ENCODE data around the gene ACBD6. TPM values are rescaled to one million over a fixed set of nuclear protein-coding genes. Genes with fewer than 3 reads are reported as not detected.
A peak's percentile ranks its signal among the peaks of the same experiment; 100 is the strongest.

Gene ACBD6
- total RNA-seq, 2 donors from 2014 or later, result 58.2 to 59.8 TPM

DNA sequence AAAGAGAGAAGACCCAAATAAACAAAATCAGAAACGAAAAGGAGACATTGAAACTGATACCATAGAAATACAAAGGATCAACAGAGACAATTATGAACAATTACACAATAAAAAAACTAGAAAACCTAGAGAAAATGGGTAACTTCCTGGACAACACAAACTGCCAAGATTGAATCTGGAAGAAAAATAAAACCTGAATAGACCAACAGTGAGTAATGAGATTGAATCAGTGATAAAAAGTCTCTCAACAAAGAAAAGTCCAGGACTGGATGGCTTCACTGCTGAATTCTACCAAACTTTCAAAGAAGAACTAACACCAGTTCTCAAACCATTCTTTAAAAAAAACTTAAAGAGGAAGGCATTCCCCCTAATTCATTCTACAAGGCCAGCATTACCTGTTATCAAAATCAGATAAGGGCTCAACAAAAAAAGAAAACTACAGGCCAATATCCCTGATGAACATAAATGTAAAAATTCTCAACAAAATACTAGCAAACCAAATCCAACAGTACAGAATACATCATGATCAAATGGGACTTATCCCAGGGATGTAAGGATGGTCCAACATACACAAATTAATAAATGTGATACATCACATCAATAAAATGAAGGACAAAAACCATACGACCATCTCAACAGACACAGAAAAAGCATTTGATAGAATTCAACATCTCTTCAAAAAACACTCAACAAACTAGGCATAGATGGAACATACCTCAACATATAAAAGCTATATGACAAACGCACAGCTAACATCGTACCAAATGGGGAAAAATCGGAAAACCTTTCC lies 119.9 kb downstream of the ACBD6 start:
- H3K9me3 Mint-ChIP-seq, result peaks cover 15 to 31% of the 10 kb centered on the region in 2 donors

DNA sequence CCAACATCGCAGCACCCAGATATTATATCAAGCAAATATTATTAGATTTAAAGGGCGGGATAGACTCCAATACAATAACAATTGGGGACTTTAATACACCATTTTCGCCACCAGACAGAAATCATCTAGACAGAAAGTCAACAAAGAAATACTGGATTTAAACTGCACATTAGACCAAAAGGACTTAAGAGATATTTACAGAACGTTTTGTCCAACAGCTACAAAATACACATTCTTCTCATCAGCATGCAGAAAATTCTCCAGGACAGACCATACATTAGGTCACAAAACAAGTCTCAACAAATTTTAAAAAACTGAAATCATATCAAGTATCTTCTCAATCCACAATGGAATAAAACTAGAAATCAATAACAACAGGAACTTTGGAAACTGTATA lies 121.2 kb downstream of the ACBD6 start:
- Mint-ChIP-seq H3K4me1 (ENCODE audit: low read depth) (peaks cover 14% of the 10 kb centered on the region), H3K9me3 (peaks cover 17 to 34% of the 10 kb centered on the region in 2 donors), H3K36me3 (ENCODE audit: insufficient read depth in 2 of 2) (peaks cover 42 to 58% of the 10 kb centered on the region in 2 donors), H3K27ac (no peak overlapping the region), H3K4me3 (no peak overlapping the region), H3K27me3 (ENCODE audit: low read depth) (no peaks in the 10 kb centered on the region)
- ATAC-seq (replicated peaks in 1 of 2) (no peak), DNase-seq (no peak)

More for the DNA sequence above, 119.9 kb downstream of the ACBD6 start:
- DNase-seq (no peak), ATAC-seq (replicated peaks in 1 of 2) (no peak)
- Mint-ChIP-seq H3K27me3 (ENCODE audit: low read depth) (no peaks in the 10 kb centered on the region), H3K36me3 (ENCODE audit: insufficient read depth in 2 of 2) (peaks cover 40 to 60% of the 10 kb centered on the region in 2 donors), H3K4me3 (no peak overlapping the region), H3K4me1 (ENCODE audit: low read depth) (peaks cover 26% of the 10 kb centered on the region), H3K27ac (no peak overlapping the region)

DNA sequence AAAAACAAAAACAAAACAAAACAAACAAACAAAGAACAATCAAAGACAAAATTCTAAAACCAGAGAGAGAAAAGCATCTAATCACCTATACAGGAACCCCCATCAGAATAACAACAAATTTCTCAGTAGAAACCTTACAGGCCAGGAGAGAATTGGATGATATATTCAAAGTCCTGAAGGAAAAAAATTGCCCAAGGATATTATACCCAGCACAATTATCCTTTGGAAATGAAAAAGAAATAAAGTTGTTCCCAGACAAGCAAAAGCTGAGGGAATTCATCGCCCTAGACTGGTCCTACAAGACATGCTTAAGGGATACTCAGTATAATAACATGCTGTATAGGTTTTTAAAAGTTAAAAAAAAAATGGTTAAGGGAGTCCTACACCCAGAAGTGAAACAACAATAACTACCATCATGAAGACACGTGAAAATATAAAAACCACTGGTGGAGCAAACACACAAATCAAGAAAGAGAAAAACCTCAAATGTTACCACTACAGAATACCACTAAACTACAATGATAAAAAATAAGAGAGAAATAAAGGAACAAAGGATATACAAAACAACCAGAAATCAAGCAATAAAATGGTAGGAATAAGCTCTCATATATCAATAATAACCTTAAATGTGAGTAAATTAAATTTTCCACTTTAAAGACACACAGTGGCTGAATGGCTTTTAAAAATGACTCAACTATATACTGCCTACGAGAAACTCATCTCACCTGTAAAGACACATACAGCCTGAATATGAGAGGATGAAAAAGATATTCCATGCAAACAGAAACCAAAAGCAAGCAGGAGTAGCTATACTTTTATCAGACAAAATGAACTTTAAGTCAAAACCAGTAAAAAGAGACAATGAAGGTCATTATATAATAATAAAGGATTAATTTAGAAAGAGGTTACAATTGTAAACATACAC lies 121.9 kb downstream of the ACBD6 start:
- H3K4me3 Mint-ChIP-seq, result peak overlapping the region in 1 of 2 donors; percentile 55
- peaks cover 14% of the 10 kb centered on the region for H3K4me1 Mint-ChIP-seq (ENCODE audit: low read depth)
- H3K27me3 Mint-ChIP-seq (ENCODE audit: low read depth), result no peaks in the 10 kb centered on the region
- H3K27ac Mint-ChIP-seq, result peak overlapping the region; percentile 81
- H3K9me3 Mint-ChIP-seq, result peaks cover 18 to 33% of the 10 kb centered on the region in 2 donors
- no peak for DNase-seq
- peaks cover 44 to 56% of the 10 kb centered on the region in 2 donors for H3K36me3 Mint-ChIP-seq (ENCODE audit: insufficient read depth in 2 of 2)
- peak; percentile 73 to 86 for ATAC-seq (replicated peaks in 1 of 2)

DNA sequence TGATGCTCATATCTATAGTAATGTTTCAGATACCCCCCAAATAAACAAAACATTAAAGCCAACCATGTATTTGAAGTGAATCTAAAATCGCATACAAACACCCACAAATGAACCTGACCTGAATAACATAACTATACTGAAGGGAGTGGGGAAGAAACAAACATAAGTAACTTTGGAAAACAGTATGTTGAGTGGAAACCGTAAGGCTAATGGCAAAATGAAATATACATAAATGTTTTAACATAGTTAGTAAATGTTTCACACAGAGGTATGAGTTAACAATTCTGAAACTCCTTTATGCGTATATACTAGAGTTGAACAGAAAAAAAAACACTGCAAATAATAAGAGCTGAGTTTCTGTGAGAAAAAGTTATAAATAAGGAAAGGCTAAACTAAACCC lies 125.6 kb downstream of the ACBD6 start:
- Mint-ChIP-seq H3K27ac (no peak overlapping the region), H3K9me3 (peaks cover 8 to 19% of the 10 kb centered on the region in 2 donors), H3K27me3 (ENCODE audit: low read depth) (no peaks in the 10 kb centered on the region), H3K4me1 (ENCODE audit: low read depth) (peaks cover 18% of the 10 kb centered on the region), H3K36me3 (ENCODE audit: insufficient read depth in 2 of 2) (peaks cover 27 to 35% of the 10 kb centered on the region in 2 donors), H3K4me3 (no peak overlapping the region)
- ATAC-seq (replicated peaks in 1 of 2) (no peak), DNase-seq (no peak)

DNA sequence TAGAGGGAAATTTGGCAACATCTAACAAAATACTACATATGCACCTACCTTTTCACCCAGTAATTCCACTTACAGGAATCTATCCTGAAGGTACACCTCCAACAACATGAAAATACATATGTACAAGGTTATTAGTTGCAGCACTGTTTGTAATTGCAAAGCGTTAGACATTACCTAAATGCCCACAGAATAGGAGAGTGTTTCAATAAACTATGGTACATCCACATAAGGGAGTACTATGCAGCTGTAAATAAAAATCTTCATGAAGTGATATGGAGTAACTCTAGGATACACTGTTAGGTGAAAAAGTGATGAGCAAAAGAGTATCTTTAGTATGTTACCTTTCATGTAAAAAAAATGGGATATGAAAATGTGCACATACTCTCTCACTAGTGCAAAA lies 126.1 kb downstream of the ACBD6 start:
- Mint-ChIP-seq H3K9me3 (peaks cover 8 to 19% of the 10 kb centered on the region in 2 donors), H3K36me3 (ENCODE audit: insufficient read depth in 2 of 2) (peaks cover 25 to 32% of the 10 kb centered on the region in 2 donors)

DNA sequence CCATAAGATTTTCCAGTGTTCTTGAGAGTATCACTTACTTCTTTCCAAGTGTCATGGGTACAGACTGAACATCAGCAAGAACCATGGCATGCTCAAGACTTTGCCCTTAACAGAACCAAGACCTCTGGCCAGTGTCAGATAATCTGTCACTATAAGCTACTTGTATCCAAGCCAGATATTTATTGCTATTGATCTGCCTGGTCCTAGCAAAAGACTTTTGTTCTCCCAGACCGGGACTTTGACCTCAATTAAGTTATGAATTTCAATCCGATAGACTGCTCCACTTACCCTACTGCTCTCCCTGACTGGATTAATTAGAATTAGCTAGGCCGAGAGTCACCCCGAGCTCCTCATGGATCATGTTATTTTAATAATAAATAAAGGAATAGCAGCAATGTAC lies 129.6 kb downstream of the ACBD6 start:
- Mint-ChIP-seq H3K9me3 (peaks cover 5 to 6% of the 10 kb centered on the region in 2 donors), H3K4me3 (no peak overlapping the region), H3K4me1 (ENCODE audit: low read depth) (peaks cover 9% of the 10 kb centered on the region), H3K36me3 (ENCODE audit: insufficient read depth in 2 of 2) (peaks cover 8 to 10% of the 10 kb centered on the region in 2 donors), H3K27ac (no peak overlapping the region), H3K27me3 (ENCODE audit: low read depth) (no peaks in the 10 kb centered on the region)
- DNase-seq (no peak), ATAC-seq (replicated peaks in 1 of 2) (no peak)

More for the DNA sequence above, 126.1 kb downstream of the ACBD6 start:
- ATAC-seq (replicated peaks in 1 of 2), result no peak
- DNase-seq, result no peak
- H3K4me3 Mint-ChIP-seq, result no peak overlapping the region
- peaks cover 23% of the 10 kb centered on the region for H3K4me1 Mint-ChIP-seq (ENCODE audit: low read depth)
- no peak overlapping the region for H3K27ac Mint-ChIP-seq
- no peaks in the 10 kb centered on the region for H3K27me3 Mint-ChIP-seq (ENCODE audit: low read depth)

DNA sequence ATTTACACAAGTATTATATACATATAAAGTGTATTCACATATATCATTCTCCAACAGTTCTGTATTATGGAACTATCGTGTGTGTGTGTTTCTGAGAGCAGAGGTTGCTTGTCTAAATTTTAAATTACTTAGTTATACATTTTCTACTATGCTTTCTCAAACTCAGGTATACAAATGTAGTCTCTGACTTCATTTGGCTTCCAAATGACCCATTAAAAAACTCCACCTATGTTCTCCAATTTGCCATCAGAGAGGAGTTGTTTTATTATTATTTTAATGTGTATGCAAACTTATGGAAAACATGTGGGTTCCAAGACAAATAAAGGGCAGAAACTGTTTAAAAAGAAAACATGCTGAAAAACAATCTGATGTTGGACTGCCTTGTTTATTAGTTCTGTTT lies 131.8 kb downstream of the ACBD6 start:
- H3K36me3 Mint-ChIP-seq (ENCODE audit: insufficient read depth in 2 of 2), result no peaks in the 10 kb centered on the region
- H3K27me3 Mint-ChIP-seq (ENCODE audit: low read depth), result no peaks in the 10 kb centered on the region
- no peak overlapping the region for H3K4me3 Mint-ChIP-seq
- H3K4me1 Mint-ChIP-seq (ENCODE audit: low read depth), result peaks cover 9% of the 10 kb centered on the region
- H3K27ac Mint-ChIP-seq, result no peak overlapping the region
- ATAC-seq (replicated peaks in 1 of 2), result no peak
- H3K9me3 Mint-ChIP-seq, result no peaks in the 10 kb centered on the region
- no peak for DNase-seq

DNA sequence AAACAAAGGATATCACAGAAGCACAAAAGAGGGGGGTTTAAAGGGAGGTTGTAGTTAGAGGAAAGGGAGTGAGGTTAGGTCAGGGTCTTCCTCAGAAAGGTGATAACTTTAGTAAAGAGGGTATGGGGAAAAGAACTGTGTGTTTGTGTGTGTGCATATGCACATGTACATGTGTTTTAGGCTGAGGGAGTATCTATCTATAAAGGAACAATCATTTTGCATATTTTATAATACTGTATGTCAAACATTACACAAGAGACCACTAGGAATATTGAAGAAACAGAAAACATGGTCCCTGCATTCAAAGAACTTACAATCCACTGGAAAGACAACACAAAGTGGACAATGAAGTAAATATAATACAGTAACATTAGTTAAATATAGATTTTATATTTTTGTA lies 132.2 kb downstream of the ACBD6 start:
- Mint-ChIP-seq H3K27me3 (ENCODE audit: low read depth) (no peaks in the 10 kb centered on the region), H3K4me3 (no peak overlapping the region), H3K9me3 (no peaks in the 10 kb centered on the region), H3K4me1 (ENCODE audit: low read depth) (peaks cover 9% of the 10 kb centered on the region), H3K27ac (no peak overlapping the region), H3K36me3 (ENCODE audit: insufficient read depth in 2 of 2) (no peaks in the 10 kb centered on the region)
- ATAC-seq (replicated peaks in 1 of 2) (no peak), DNase-seq (no peak)

DNA sequence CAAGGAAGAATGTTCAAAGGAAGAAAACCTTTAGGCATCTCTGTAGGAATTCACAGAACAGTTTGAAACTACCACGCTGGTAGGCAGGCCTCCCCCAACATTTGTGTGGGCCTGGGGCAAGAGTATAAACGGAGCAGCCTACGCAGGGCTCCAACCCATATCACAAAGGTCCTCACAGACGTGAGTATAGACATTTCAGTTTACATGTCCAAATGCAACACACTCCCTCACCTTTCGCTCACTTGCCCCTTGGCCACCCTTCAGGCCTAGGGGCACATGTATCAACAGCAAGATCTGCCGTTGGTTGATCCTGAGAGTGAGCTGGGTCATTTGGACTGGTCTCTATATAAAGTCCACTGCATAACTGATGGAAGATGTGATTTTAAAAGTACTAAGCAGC lies 133.3 kb downstream of the ACBD6 start:
- no peak for DNase-seq
- no peaks in the 10 kb centered on the region for H3K9me3 Mint-ChIP-seq
- no peak for ATAC-seq (replicated peaks in 1 of 2)
- no peaks in the 10 kb centered on the region for H3K27me3 Mint-ChIP-seq (ENCODE audit: low read depth)
- no peak overlapping the region for H3K4me3 Mint-ChIP-seq
- no peak overlapping the region for H3K27ac Mint-ChIP-seq
- peaks cover 9% of the 10 kb centered on the region for H3K4me1 Mint-ChIP-seq (ENCODE audit: low read depth)
- H3K36me3 Mint-ChIP-seq (ENCODE audit: insufficient read depth in 2 of 2), result no peaks in the 10 kb centered on the region

DNA sequence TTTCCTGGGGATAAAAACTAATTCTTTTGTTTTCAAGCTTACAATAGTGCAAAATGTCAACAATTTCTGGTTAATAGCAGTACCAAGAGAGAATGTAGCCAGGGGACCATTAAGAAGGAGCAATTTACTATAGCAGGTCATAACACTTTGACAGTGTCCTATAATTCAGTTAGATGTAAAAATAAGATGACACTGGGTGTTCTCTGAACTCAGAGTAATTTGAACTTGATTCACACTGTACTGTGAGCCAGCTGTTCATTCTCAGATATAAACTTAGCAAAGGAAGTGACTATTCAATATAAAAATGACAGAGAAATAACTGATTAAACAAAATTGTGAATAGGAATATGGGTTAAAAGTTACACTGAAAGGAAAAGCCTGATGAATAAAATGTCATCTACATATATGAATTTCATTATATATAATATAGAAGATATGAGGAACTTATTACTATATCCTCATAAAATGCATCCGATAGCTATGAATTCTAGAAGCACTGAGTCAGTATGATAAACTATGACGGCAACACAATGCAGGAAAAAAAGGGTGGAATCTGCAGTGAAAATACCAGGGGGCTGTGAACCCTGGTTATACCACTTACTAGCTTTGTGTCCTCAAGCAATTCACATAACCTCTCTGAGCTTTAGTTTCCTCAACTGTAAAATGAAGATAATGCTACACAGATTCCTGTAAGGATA lies 135.9 kb downstream of the ACBD6 start:
- no peaks in the 10 kb centered on the region for H3K36me3 Mint-ChIP-seq (ENCODE audit: insufficient read depth in 2 of 2)
- no peak overlapping the region for H3K4me3 Mint-ChIP-seq
- no peak for DNase-seq
- H3K4me1 Mint-ChIP-seq (ENCODE audit: low read depth), result peaks cover 8% of the 10 kb centered on the region
- ATAC-seq (replicated peaks in 1 of 2), result no peak
- no peaks in the 10 kb centered on the region for H3K9me3 Mint-ChIP-seq
- H3K27ac Mint-ChIP-seq, result peak overlapping the region; percentile 42
- H3K27me3 Mint-ChIP-seq (ENCODE audit: low read depth), result no peaks in the 10 kb centered on the region

DNA sequence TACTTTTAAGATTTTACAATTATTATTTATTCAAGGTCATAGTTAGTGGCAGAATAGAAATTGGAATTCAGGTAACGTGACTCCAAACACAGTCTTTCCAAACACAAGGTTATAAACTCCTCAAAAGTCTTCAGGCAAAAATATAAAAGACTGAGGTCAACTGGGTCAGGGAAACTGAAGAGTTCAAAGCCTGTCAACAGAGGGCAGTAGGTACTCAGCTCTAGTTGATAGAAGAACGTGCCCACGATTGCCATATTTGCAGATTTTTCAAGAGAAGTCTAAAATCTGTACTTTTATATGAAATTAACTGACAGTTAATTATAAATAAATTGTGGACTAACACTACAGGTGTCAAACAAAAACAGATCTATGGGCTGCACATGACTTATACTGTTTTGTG lies 137.3 kb downstream of the ACBD6 start:
- no peak for ATAC-seq (replicated peaks in 1 of 2)
- Mint-ChIP-seq H3K36me3 (ENCODE audit: insufficient read depth in 2 of 2) (no peaks in the 10 kb centered on the region), H3K9me3 (no peaks in the 10 kb centered on the region), H3K4me3 (no peak overlapping the region), H3K27ac (no peak overlapping the region), H3K4me1 (ENCODE audit: low read depth) (peaks cover 5% of the 10 kb centered on the region), H3K27me3 (ENCODE audit: low read depth) (no peaks in the 10 kb centered on the region)
- DNase-seq, result no peak

DNA sequence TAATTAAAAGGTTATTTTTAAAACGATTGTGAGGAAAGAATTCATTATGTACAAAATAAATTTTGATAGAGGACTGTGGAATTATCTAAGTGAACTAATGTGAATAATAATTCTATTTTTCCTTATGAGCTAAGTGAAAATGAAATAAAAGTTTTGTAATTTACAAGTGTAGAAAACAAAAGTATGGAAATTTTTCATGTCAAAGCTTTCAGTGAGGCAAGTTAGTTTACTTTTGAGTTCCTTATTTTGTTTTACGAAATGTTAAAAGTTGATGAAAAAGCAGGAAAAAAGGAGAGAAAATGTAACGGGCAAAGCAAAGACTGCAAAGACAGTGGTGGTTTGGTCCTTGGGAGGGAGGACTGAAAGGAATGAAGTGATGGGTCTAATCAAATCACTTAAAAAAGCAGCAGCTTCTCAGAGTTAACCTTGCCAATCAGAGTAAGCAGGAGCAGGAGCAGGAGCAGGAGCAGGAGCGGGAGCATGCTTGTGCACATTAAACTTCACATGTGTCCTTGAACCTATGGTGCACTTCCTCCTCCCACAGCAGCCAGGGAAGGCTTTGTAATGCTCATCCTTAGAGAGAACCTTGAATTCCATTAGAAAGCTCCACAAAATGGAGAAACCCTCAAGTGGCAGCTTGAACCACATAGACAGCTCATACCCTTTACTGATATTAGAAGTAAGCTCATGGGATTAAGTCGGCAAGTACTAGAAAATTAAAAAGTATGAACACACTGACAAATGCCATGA lies 139.0 kb downstream of the ACBD6 start:
- Mint-ChIP-seq H3K9me3 (no peaks in the 10 kb centered on the region), H3K27ac (no peak overlapping the region)
- ATAC-seq (replicated peaks in 1 of 2), result no peak

More for the DNA sequence above, 139.0 kb downstream of the ACBD6 start:
- no peaks in the 10 kb centered on the region for H3K27me3 Mint-ChIP-seq (ENCODE audit: low read depth)
- H3K36me3 Mint-ChIP-seq (ENCODE audit: insufficient read depth in 2 of 2), result no peaks in the 10 kb centered on the region
- DNase-seq, result no peak
- H3K4me1 Mint-ChIP-seq (ENCODE audit: low read depth), result peaks cover 5% of the 10 kb centered on the region
- H3K4me3 Mint-ChIP-seq, result no peak overlapping the region

All from activated T-cell treated with anti-CD3 and anti-CD28 coated beads, Interleukin-2, amount 50 U/mL, for 72 hours (primary cell).